Activated T-cell treated with anti-CD3 and anti-CD28 coated beads, Interleukin-2, amount 50 U/mL, for 4 hours (primary cell): ENCODE data around the gene IQSEC3. TPM values are rescaled to one million over a fixed set of nuclear protein-coding genes. Genes with fewer than 3 reads are reported as not detected.
"Not testable (repeated sequence)": the region's sequence is repeated elsewhere in the genome, so short reads cannot be mapped to it uniquely, and the experiment has no call there.

Experiments
- ATAC-seq, 2 donors: fragments of 200-7000 bp; cut with Tn5 transposase; one replicate each; pipeline ENCODE4 v1.10.0; 2021
- DNase-seq: peaks from one replicate; pipeline ENCODE4 v3.0.0-alpha.2; 2020
- H3K27me3 Mint-ChIP-seq: one replicate; pipeline ENCODE4 v1.8.0; 2021; ENCODE audit warnings: low read depth, mixed read lengths
- H3K36me3 Mint-ChIP-seq: one replicate; pipeline ENCODE4 v1.8.0; 2022; ENCODE audit warnings: mixed read lengths; ENCODE audit not compliant: insufficient read depth
- H3K4me1 Mint-ChIP-seq: one replicate; pipeline ENCODE4 v1.8.0; 2021; ENCODE audit warnings: low read depth, mixed read lengths
- H3K4me3 Mint-ChIP-seq: one replicate; pipeline ENCODE4 v1.8.0; 2021; ENCODE audit warnings: mild to moderate bottlenecking, moderate library complexity, mixed read lengths
- H3K9me3 Mint-ChIP-seq: one replicate; pipeline ENCODE4 v1.8.0; 2021; ENCODE audit warnings: mixed read lengths
- total RNA-seq, 3 donors: library from RNA; stranded (reverse); gene quantifications; one replicate each; pipeline ENCODE4 v1.2.1, GENCODE V29; 2021

Gene IQSEC3
- total RNA-seq, 3 donors from 2014 or later: 0.46 to 0.82 (median 0.51) TPM

GRCh38 chr12:61845-62244, 4.7 kb upstream of the IQSEC3 start:
- H3K9me3 Mint-ChIP-seq: peaks cover 20% of the 10 kb centered on the region
- not testable (repeated sequence) for H3K4me3 Mint-ChIP-seq, H3K36me3 Mint-ChIP-seq

GRCh38 chr12:65491-66063, 990 bp upstream of the IQSEC3 start:
- not testable (repeated sequence) for DNase-seq, H3K4me1 Mint-ChIP-seq, H3K4me3 Mint-ChIP-seq, H3K36me3 Mint-ChIP-seq, H3K9me3 Mint-ChIP-seq, ATAC-seq
- H3K27me3 Mint-ChIP-seq: peaks cover 39% of the 10 kb centered on the region

More at GRCh38 chr12:61845-62244, 4.7 kb upstream of the IQSEC3 start:
- not testable (repeated sequence) for ATAC-seq, DNase-seq, H3K4me1 Mint-ChIP-seq
- H3K27me3 Mint-ChIP-seq: peaks cover 52% of the 10 kb centered on the region

GRCh38 chr12:66782-67504, 376 bp downstream of the IQSEC3 start:
- not testable (repeated sequence) for H3K9me3 Mint-ChIP-seq, DNase-seq, H3K36me3 Mint-ChIP-seq, H3K4me3 Mint-ChIP-seq, H3K4me1 Mint-ChIP-seq
- peak; percentile 94 to 97 for ATAC-seq
- peaks cover 42% of the 10 kb centered on the region for H3K27me3 Mint-ChIP-seq

GRCh38 chr12:69677-70076, 3.1 kb downstream of the IQSEC3 start:
- not testable (repeated sequence) for H3K4me3 Mint-ChIP-seq, ATAC-seq, H3K4me1 Mint-ChIP-seq, H3K36me3 Mint-ChIP-seq, H3K9me3 Mint-ChIP-seq, DNase-seq
- H3K27me3 Mint-ChIP-seq: peaks cover 50% of the 10 kb centered on the region

- H3K4me3 Mint-ChIP-seq, H3K4me1 Mint-ChIP-seq, DNase-seq, ATAC-seq, H3K9me3 Mint-ChIP-seq, H3K36me3 Mint-ChIP-seq: not testable (repeated sequence)
- peaks cover 51% of the 10 kb centered on the region for H3K27me3 Mint-ChIP-seq
Observed at GRCh38 chr12:70541-70940, 4.0 kb downstream of the IQSEC3 start.

GRCh38 chr12:72018-72417, 5.5 kb downstream of the IQSEC3 start:
- H3K36me3 Mint-ChIP-seq, DNase-seq, H3K4me1 Mint-ChIP-seq, H3K4me3 Mint-ChIP-seq, ATAC-seq, H3K9me3 Mint-ChIP-seq: not testable (repeated sequence)
- H3K27me3 Mint-ChIP-seq: peaks cover 62% of the 10 kb centered on the region

- not testable (repeated sequence) for H3K4me3 Mint-ChIP-seq, H3K36me3 Mint-ChIP-seq, ATAC-seq, H3K4me1 Mint-ChIP-seq, H3K9me3 Mint-ChIP-seq, DNase-seq
- H3K27me3 Mint-ChIP-seq: peaks cover 59% of the 10 kb centered on the region
Observed at GRCh38 chr12:74420-75190, 8.0 kb downstream of the IQSEC3 start.

GRCh38 chr12:75541-75940, 9.0 kb downstream of the IQSEC3 start:
- H3K9me3 Mint-ChIP-seq, ATAC-seq, DNase-seq, H3K4me1 Mint-ChIP-seq, H3K4me3 Mint-ChIP-seq, H3K36me3 Mint-ChIP-seq: not testable (repeated sequence)
- H3K27me3 Mint-ChIP-seq: peaks cover 57% of the 10 kb centered on the region

DNA sequence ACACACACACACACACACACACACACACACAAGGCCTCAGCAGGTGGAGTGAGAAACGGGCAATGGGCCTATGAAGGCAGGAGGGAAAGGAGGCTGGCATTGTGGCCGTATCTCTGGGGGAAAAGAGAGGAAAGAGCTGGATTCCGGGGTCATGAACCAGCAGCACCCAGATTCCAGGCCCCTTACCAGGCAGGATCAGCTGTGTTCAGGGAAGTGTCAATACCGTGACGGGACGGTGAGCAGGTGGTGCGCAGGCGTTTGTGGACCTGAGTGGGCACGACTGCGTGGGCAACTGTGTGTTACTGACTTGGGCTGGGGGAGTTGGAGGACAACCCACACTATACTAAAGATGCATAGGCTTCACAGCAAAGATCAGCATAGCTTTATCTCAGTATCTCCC, 9.5 kb downstream of the IQSEC3 start:
- not testable (repeated sequence) for H3K4me3 Mint-ChIP-seq, ATAC-seq, H3K9me3 Mint-ChIP-seq, H3K36me3 Mint-ChIP-seq, H3K4me1 Mint-ChIP-seq, DNase-seq
- peaks cover 55% of the 10 kb centered on the region for H3K27me3 Mint-ChIP-seq

DNA sequence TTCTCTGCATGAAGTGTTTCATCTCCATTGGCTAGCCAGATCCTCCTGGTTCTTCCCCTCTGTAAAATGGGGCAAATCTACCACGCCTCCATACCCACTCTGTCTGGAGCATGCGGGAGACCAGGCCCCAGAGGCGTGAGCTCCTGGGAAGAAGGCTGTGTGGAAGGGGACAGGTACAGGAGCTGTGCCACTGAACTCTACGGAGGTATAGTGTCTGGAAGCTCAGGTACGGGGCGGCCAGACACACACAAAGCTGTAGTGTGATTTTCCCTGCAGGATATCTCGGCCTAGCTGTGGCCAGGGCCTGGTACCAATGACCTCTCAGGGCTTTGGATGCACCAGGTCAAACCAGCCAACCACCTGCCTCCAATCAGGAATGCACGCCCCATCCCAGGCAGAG, 10.0 kb downstream of the IQSEC3 start:
- not testable (repeated sequence) for H3K36me3 Mint-ChIP-seq, H3K4me3 Mint-ChIP-seq, ATAC-seq, H3K9me3 Mint-ChIP-seq, H3K4me1 Mint-ChIP-seq, DNase-seq
- H3K27me3 Mint-ChIP-seq: peaks cover 58% of the 10 kb centered on the region

- ATAC-seq, H3K4me3 Mint-ChIP-seq, H3K4me1 Mint-ChIP-seq, DNase-seq, H3K36me3 Mint-ChIP-seq, H3K9me3 Mint-ChIP-seq: not testable (repeated sequence)
- peaks cover 59% of the 10 kb centered on the region for H3K27me3 Mint-ChIP-seq
Observed at GRCh38 chr12:77101-77719, 10.6 kb downstream of the IQSEC3 start.

GRCh38 chr12:77769-78383, 11.3 kb downstream of the IQSEC3 start:
- peak; percentile 33 to 51 for ATAC-seq
- H3K9me3 Mint-ChIP-seq, H3K36me3 Mint-ChIP-seq, H3K4me3 Mint-ChIP-seq, H3K4me1 Mint-ChIP-seq: not testable (repeated sequence)
- DNase-seq: peak; percentile 37
- peaks cover 64% of the 10 kb centered on the region for H3K27me3 Mint-ChIP-seq

- no peak for DNase-seq
- H3K4me1 Mint-ChIP-seq: no peaks in the 10 kb centered on the region
- H3K36me3 Mint-ChIP-seq: no peaks in the 10 kb centered on the region
- H3K9me3 Mint-ChIP-seq: no peaks in the 10 kb centered on the region
- no peak overlapping the region for H3K4me3 Mint-ChIP-seq
- H3K27me3 Mint-ChIP-seq: peaks cover 68% of the 10 kb centered on the region
- ATAC-seq: no peak
Observed at GRCh38 chr12:78981-79380, 12.4 kb downstream of the IQSEC3 start.

DNA sequence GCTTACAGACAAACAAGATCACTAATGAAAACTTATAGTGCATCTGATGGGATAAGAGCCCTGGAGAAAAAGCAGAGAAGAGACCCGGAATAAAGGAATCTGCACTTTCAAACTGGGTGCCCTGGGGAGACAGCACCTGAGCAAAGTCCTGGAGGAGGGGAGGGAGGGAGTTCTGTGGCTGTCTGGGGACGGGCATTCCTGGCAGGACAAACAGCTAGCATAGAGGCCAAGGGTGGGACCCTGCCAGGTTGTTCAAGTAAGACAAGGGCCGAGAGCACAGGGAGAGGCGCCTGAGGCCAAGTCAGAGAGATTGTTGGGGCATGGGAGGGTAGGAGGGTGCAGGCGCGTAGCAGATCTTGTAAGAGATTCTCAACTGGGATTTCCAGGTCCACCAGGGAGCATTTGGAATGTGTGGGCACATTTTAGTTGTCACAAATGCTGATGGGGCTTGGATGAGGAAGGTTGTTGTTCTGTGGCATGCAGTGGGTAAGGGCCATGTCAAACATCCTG, 14.2 kb downstream of the IQSEC3 start:
- no peaks in the 10 kb centered on the region for H3K4me1 Mint-ChIP-seq
- ATAC-seq (no peak), DNase-seq (no peak)
- H3K27me3 Mint-ChIP-seq: peaks cover 59% of the 10 kb centered on the region
- H3K9me3 Mint-ChIP-seq: no peaks in the 10 kb centered on the region
- no peaks in the 10 kb centered on the region for H3K36me3 Mint-ChIP-seq
- no peak overlapping the region for H3K4me3 Mint-ChIP-seq
